Testis (tissue), 2 donors: ENCODE data around the gene UTP11.
"Not testable (repeated sequence)": the region's sequence is repeated elsewhere in the genome, so short reads cannot be mapped to it uniquely, and the experiment has no call there.

Experiments used
- CTCF ChIP-seq, 3 experiments: fragments of 450-650 bp in 2 of 3; fragments of 200-600 bp in 1 of 3; sonication (generic) in 1 of 3; IDR thresholded peaks; one replicate each; pipeline ENCODE4 v1.5.1; 2016 to 2019; ENCODE audit warnings: antibody characterized with exemption in 3 of 3, mild to moderate bottlenecking in 2 of 3, moderate library complexity in 1 of 3
- POLR2A ChIP-seq: fragments of 450-650 bp; IDR thresholded peaks from one replicate; pipeline ENCODE4 v1.6.1; 2017; ENCODE audit warnings: antibody characterized with exemption, mild to moderate bottlenecking, moderate library complexity

GRCh38 chr1:38032992-38033391 is 20.5 kb downstream of the UTP11 start:
- not testable (repeated sequence) for TF ChIP-seq CTCF (IDR thresholded peaks at IDR 0.05); POLR2A
